IPS-20b (cell line): ENCODE data around the gene ISG20.
"Not testable (repeated sequence)": the region's sequence is repeated elsewhere in the genome, so short reads cannot be mapped to it uniquely, and the experiment has no call there.

ENCODE experiments used
- H3K27ac ChIP-seq: one replicate; pipeline ENCODE4 v1.5.1; 2013; ENCODE audit warnings: low read length
- H3K27me3 ChIP-seq: 2 replicates; pipeline ENCODE4 v1.6.1; 2013; ENCODE audit warnings: mild to moderate bottlenecking, low read length, inconsistent platforms; ENCODE audit not compliant: insufficient read depth
- H3K36me3 ChIP-seq: 2 replicates; pipeline ENCODE4 v1.6.1; 2013; ENCODE audit warnings: low read depth, mild to moderate bottlenecking, inconsistent platforms, low read length, moderate library complexity; ENCODE audit not compliant: insufficient read depth
- H3K4me1 ChIP-seq: 2 replicates; pipeline ENCODE4 v1.6.1; 2013; ENCODE audit warnings: mild to moderate bottlenecking, control low read depth, inconsistent platforms, low read length, moderate library complexity; ENCODE audit not compliant: insufficient read depth
- H3K4me3 ChIP-seq: 2 replicates; pipeline ENCODE4 v1.5.1; 2013; ENCODE audit warnings: mild to moderate bottlenecking, low read length, inconsistent platforms
- H3K9ac ChIP-seq: 2 replicates; pipeline ENCODE4 v1.6.1; 2013; ENCODE audit warnings: low read depth, mild to moderate bottlenecking, inconsistent platforms, low read length, moderate library complexity
- H3K9me3 ChIP-seq: 2 replicates; pipeline ENCODE4 v1.6.1; 2013; ENCODE audit warnings: mild to moderate bottlenecking, low read depth, low read length, inconsistent platforms; ENCODE audit not compliant: insufficient read depth

Gene ISG20

DNA sequence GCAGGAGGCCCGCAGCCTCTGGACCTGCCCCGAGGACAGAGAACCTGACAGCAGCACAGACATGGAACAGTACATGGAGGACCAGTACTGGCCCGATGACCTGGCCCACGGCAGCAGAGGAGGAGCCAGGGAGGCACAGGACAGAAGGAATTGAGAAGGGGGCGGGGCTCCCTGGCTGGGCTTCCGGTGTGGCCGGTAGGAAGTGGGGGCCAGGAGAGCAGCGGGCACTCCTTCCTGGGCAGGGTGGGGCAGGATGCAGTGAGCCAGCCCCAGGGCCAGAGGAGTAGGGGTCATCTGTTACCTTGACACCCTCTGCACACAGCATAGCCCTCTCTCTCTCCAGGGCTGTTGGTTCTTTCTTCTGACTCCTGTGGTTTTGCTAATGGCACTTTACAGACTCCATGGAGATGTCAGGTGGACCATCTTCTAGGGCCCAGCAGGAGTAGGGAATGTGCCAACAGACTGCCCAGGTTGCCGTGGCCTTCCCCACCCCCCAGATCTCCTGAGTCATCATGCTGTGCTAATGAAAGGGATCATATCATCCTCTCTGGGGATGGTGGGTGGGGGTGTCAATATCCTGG lies 8.6 kb upstream of the ISG20 start:
- no peaks in the 10 kb centered on the region for H3K9me3 ChIP-seq
- no peak overlapping the region for H3K4me3 ChIP-seq
- no peaks in the 10 kb centered on the region for H3K27me3 ChIP-seq
- H3K9ac ChIP-seq: no peak overlapping the region
- H3K36me3 ChIP-seq: peaks cover 93% of the 10 kb centered on the region
- no peaks in the 10 kb centered on the region for H3K4me1 ChIP-seq
- H3K27ac ChIP-seq: no peak overlapping the region

DNA sequence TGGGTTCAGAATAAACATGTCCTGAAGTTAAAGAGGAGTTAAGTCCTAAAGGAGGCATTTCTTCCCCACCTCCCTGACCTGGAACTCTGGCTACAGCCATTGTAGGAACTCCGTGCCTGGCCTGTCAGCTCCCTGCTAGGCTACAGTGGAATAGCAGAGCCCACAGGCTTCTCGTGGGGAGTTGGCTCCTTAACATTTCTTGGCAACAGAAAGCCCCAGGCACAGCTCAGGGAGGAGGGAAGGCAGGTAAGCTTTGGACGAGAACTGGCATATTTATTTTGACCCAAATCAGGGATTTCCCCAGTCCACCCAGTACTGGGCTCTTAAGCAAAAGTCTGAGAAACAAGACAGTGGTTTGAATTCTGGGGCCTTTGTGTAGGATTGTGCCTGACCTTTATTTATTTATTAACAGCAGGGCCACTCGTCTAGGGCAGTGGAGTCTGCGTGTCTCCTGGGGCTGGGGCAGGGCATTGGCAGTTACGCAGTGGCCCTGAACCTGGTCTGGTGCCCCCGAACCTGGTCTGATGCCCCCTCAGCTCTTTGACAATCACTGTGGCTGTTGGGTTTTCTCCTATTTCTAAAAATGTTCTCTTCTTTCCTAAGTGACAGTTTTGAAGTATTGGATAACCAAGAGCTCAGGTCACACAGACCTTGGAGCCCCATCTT lies 7.9 kb upstream of the ISG20 start:
- H3K9ac ChIP-seq: no peak overlapping the region
- H3K9me3 ChIP-seq: no peaks in the 10 kb centered on the region
- H3K27me3 ChIP-seq: no peaks in the 10 kb centered on the region
- peaks cover 92% of the 10 kb centered on the region for H3K36me3 ChIP-seq
- H3K4me1 ChIP-seq: no peaks in the 10 kb centered on the region
- no peak overlapping the region for H3K4me3 ChIP-seq
- no peak overlapping the region for H3K27ac ChIP-seq

DNA sequence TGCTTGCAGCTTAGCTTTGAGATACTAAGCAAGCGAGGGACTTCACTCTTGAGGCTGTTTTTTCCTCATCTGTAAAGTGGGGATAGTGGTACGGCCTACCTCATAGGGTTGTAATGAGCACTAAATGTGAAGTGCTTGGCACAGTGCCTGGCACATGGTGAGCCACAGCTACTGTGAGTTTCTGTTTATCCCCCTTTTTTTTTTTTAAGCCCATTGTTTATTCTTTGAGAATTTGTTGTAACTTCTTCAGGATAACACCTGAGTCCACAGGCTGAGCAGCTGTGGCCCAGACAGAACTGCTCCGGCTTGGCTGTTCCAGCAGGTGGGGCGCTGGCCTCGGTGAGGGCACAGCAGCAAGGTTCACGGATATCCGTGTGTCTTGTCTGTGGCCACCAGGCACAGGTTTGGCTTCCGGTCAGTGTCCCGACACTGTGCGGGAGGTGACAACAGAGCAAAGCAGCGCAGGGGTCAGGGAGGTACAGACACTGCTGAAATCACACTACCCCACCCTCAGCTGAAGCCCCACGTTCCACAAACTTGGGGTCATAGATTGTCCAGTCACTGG lies 7.3 kb upstream of the ISG20 start:
- H3K4me1 ChIP-seq: no peaks in the 10 kb centered on the region; the same call in 1 of the 2 replicates
- H3K9ac ChIP-seq: no peak overlapping the region
- peaks cover 86% of the 10 kb centered on the region for H3K36me3 ChIP-seq
- H3K4me3 ChIP-seq: no peak overlapping the region
- H3K27me3 ChIP-seq: no peaks in the 10 kb centered on the region
- no peak overlapping the region for H3K27ac ChIP-seq
- H3K9me3 ChIP-seq: no peaks in the 10 kb centered on the region

DNA sequence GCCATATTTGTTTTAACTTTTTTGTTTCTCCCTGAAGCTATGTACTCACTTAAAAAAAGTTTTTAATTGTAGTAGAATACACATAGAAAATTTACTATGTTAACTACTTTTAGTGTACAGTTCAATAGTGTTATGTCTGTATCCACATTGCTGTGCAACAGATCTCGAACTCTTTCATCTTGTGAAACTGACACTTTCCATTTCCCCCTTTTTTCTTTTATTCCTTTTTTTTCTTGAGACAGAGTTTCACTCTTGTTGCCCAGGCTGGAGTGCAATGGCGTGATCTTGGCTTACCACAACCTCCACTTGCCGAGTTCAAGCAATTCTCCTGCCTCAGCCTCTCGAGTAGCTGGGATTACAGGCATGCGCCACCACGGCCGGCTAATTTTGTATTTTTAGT lies 6.0 kb upstream of the ISG20 start:
- not testable (repeated sequence) for H3K27ac ChIP-seq, H3K4me3 ChIP-seq, H3K27me3 ChIP-seq, H3K9ac ChIP-seq, H3K4me1 ChIP-seq, H3K9me3 ChIP-seq
- H3K36me3 ChIP-seq: peaks cover 73% of the 10 kb centered on the region

DNA sequence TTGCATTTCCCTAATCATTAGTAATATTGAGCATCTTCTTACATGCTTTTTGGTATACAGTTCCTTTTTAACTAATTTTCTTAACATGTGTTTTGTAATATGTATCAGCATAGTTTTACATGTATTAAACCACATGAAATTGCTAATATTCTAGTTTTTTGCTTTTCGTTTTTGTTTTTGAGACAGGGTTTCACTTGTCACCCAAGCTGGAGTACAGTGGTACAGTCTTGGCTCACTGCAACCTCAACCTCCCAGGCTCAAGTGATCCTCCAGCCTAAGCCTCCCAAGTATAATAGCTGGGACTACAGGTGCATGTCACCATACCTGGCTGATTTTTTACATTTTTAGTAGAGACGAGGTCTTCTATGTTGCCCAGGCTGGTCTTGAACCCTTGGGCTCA lies 4.4 kb upstream of the ISG20 start:
- no peak overlapping the region for H3K4me3 ChIP-seq
- H3K9ac ChIP-seq: no peak overlapping the region
- H3K4me1 ChIP-seq: peaks cover 9% of the 10 kb centered on the region
- H3K9me3 ChIP-seq: no peaks in the 10 kb centered on the region
- no peak overlapping the region for H3K27ac ChIP-seq
- H3K27me3 ChIP-seq: no peaks in the 10 kb centered on the region
- peaks cover 56% of the 10 kb centered on the region for H3K36me3 ChIP-seq

DNA sequence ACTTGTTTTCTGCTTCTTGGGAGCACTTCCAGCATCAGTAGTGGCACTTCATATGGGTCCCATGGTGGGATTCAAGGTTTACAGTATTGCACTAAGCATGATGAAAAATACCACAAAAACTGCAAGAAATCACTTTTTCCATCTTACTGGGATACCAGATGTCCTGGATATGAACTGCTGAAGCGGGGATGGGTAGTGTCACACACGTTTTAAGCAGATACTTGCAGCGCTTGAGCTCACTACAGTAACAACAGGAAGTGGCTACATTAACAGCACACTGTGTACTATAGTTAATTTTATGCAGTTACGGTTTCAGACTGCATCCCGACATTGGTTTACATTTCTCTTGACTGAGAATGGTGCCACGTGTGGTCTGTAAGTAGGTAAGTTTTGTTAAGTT lies 3.5 kb upstream of the ISG20 start:
- Histone ChIP-seq H3K9me3 (no peaks in the 10 kb centered on the region), H3K4me1 (peaks cover 9% of the 10 kb centered on the region), H3K9ac (no peak overlapping the region), H3K36me3 (peaks cover 48% of the 10 kb centered on the region), H3K4me3 (no peak overlapping the region), H3K27me3 (no peaks in the 10 kb centered on the region), H3K27ac (no peak overlapping the region)

DNA sequence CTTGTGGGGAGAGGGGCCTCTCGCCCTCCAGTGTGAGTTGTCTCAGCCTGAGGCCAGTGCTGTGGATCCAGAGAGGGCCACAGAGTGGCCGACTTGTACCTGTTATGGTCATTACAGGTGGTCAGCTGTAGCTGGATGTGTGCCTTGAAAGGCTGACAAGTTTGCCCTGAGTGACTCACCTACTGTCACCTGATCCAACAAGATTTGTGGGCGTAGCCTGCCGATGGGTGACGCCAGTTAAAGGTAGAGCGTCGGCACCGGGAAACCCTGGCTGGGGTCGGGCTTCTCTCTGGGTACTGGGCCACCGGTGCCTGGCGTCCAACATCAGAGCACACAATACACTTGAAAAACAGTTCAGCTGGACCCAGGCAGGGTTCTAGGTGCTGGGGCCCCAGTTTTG lies 2.8 kb upstream of the ISG20 start:
- Histone ChIP-seq H3K27me3 (no peaks in the 10 kb centered on the region), H3K27ac (no peak overlapping the region), H3K4me3 (no peak overlapping the region), H3K36me3 (peaks cover 40% of the 10 kb centered on the region), H3K4me1 (peaks cover 9% of the 10 kb centered on the region), H3K9ac (no peak overlapping the region), H3K9me3 (no peaks in the 10 kb centered on the region)

DNA sequence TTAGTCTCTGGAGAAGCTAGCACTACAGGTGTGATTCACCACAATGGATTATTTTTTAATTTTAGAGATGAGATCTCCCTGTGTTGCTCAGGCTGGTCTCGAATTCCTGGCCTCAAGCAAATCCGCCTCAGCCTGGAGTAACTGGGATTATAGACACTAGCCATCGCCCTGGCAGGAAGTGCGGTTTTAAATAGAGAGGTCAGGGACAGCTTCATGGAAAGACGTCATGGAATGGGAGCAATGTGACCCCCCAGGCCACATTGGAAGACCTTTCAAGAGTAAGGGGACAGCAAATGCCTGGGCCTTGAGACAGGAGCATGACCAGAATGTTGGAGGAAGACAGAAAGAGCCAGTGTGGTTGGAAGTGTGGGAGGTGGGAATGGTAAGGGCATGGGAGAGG lies 2.2 kb upstream of the ISG20 start:
- H3K27ac ChIP-seq: no peak overlapping the region

DNA sequence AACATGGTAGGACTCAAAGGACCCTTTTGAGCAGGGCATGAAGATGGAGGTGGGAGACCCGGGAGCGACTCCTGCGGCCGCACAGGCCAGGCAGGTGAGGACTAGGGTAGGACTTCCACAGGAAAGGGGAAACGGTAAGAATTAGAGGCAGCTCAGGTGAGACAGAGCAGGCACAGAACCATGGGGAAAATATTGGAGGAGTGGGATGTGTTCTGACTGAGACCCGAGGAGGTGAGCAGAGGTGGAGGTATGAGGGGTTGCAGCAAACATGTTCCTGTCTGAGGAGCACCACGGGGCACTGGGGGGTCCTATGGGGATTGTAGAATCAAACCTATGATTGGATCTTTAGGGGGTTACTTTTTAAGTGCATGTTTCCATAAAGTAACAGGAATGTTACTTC lies 1.4 kb upstream of the ISG20 start:
- Histone ChIP-seq H3K4me3 (no peak overlapping the region), H3K9me3 (no peaks in the 10 kb centered on the region)

More for the DNA sequence above, 2.2 kb upstream of the ISG20 start:
- Histone ChIP-seq H3K9ac (no peak overlapping the region), H3K27me3 (no peaks in the 10 kb centered on the region), H3K4me3 (no peak overlapping the region), H3K4me1 (peaks cover 9% of the 10 kb centered on the region), H3K9me3 (no peaks in the 10 kb centered on the region), H3K36me3 (peaks cover 34% of the 10 kb centered on the region)

DNA sequence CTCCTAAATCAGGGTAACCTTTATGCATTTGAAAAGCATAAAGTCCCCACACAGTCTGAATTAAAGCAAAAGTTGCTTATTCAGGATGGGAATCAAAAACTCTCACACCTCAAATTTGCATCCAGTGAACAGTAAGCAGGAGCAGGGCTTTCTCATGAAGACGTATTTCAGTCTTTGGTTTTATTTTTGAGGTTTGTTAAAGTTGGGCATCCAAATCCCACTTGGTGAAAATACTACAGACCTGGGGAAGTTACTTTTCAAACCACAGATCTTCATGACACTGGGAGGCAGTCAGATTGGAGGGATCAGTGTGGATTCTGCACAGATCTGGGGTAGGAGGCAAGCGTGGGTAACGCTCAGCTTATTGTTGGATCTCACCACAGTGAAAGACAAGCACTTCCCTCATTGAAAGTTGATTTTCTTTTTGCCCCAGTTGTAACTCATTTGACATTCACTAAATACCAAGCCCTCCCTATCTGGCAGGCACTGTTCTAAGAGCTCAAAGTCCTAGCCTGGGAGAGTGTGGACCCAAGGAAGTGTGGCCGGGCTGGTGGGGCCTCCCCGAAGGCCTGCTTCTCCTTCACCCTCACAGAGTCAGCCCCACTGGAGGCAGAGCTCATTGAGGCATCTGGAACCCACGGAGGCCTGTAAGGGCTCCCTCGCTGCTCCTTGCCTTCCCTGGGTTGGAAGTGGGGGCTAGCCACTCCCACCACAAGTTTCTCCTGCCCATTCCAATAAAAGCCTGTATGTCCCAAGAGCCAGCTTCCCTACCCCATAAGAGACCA lies 783 bp upstream of the ISG20 start:
- Histone ChIP-seq H3K9me3 (no peaks in the 10 kb centered on the region), H3K4me1 (peaks cover 9% of the 10 kb centered on the region), H3K36me3 (peaks cover 21% of the 10 kb centered on the region), H3K4me3 (peak overlapping the region; percentile 43; the same call in 1 of the 2 replicates), H3K27ac (peak overlapping the region; percentile 34), H3K27me3 (no peaks in the 10 kb centered on the region), H3K9ac (peak overlapping the region; percentile 64)

More for the DNA sequence above, 1.4 kb upstream of the ISG20 start:
- Histone ChIP-seq H3K36me3 (peaks cover 27% of the 10 kb centered on the region), H3K27me3 (no peaks in the 10 kb centered on the region), H3K4me1 (peaks cover 9% of the 10 kb centered on the region), H3K27ac (no peak overlapping the region), H3K9ac (0 out of 2 replicates have a peak overlapping the region, but pooled peaks have one; percentile 64)

DNA sequence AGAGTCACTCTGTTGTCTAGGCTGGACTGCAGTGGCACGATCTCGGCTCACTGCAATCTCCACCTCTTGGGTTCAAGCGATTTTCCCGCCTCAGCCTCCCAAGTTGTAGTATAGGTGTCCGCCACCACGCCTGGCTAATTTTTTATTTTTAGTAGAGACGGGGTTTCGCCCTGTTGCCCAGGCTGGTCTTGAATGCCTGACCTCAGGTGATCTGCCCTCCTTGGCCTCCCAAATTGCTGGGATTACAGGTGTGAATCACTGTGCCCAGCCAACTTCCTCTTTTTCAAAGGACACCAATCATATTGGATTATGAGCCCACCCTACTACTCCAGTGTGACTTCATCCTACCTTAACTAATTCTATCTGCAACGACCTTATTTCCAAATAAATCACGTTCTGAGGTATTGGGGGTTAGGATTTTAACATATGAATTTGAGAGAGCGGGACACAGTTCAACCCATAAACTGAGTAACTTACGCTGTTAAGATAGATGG lies 3.2 kb downstream of the ISG20 start:
- Histone ChIP-seq H3K4me3 (no peak overlapping the region), H3K9me3 (no peaks in the 10 kb centered on the region), H3K9ac (no peak overlapping the region), H3K27me3 (no peaks in the 10 kb centered on the region), H3K4me1 (peaks cover 9% of the 10 kb centered on the region; the same call in 1 of the 2 replicates), H3K27ac (no peak overlapping the region), H3K36me3 (no peaks in the 10 kb centered on the region)
